ENCODE results near the gene PARVA. TPM values are rescaled to one million over a fixed set of nuclear protein-coding genes. Genes with fewer than 3 reads are reported as not detected.

PARVA gene
- total RNA-seq, 2 experiments from 2014 or later: not detected

DNA sequence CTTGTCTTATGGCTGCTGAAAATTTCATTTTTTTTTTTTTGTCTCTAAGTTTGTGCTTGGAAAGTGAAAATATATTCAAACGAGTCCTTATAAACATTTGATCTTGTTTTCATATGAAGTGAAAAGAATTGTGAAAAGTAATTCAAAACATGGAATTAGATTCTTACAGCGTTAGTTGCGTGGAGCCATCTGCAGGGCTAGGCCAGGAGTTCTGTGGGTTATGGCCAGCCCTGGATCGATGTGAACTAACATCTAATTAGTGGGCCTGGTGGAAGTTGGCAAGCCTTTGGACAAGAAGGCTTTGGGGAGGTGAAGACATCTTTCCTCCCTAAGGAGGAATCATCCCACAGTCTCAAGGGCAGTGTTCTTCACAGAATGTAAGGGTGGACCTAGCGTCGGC, 37.2 kb downstream of the PARVA start:
- Histone ChIP-seq H3K4me2 (ENCODE audit: low read length) (no peak overlapping the region), H3K9me2 (ENCODE audit: insufficient read depth, low read length) (no peaks in the 10 kb centered on the region), H3K4me3 (ENCODE audit: low read depth, low read length, poor library complexity, severe bottlenecking) (no peak overlapping the region), H3K9me3 (ENCODE audit: low read length) (no peaks in the 10 kb centered on the region), H2AFZ (ENCODE audit: low read length) (no peak overlapping the region), H3K4me1 (ENCODE audit: insufficient read depth, low read length, poor library complexity, severe bottlenecking) (no peaks in the 10 kb centered on the region), H3K36me3 (ENCODE audit: insufficient read depth, low read length) (no peaks in the 10 kb centered on the region), H4K20me1 (ENCODE audit: insufficient read depth, low read length) (no peaks in the 10 kb centered on the region), H3K79me2 (ENCODE audit: insufficient read depth, low read depth, low read length) (no peaks in the 10 kb centered on the region), H3K27ac (ENCODE audit: low read depth, low read length, poor library complexity, severe bottlenecking) (no peak overlapping the region)
- intact Hi-C loops (cut with micrococcal nuclease; ENCODE audit: unreplicated experiment): no loop called here
- BruUV-seq (replicated peaks): no TSS peak
- TF ChIP-seq CTCF (conservative IDR thresholded peaks at IDR 0.05; ENCODE audit: low read length) (no peak), EZH2phosphoT487 (IDR thresholded peaks at IDR 0.05; ENCODE audit: borderline replicate concordance, low read depth, low read length) (no peak)
- ChIA-PET POLR2A (no interaction called here), CTCF (ENCODE audit: unreplicated experiment) (no interaction called here)
- DNase-seq (ENCODE audit: low spot score): no peak

GRCh38 chr11:12415342-12415966, 38.1 kb downstream of the PARVA start:
- H3K4me2 ChIP-seq (ENCODE audit: low read length): no peak overlapping the region
- TF ChIP-seq CTCF (conservative IDR thresholded peaks at IDR 0.05; ENCODE audit: low read length) (no peak), EZH2phosphoT487 (IDR thresholded peaks at IDR 0.05; ENCODE audit: borderline replicate concordance, low read depth, low read length) (no peak)
- DNase-seq (ENCODE audit: low spot score): no peak
- intact Hi-C loops (cut with micrococcal nuclease; ENCODE audit: unreplicated experiment): no loop called here
- H3K4me1 ChIP-seq (ENCODE audit: insufficient read depth, low read length, poor library complexity, severe bottlenecking): no peaks in the 10 kb centered on the region
- H3K36me3 ChIP-seq (ENCODE audit: insufficient read depth, low read length): no peaks in the 10 kb centered on the region
- ChIA-PET POLR2A (no interaction called here), CTCF (ENCODE audit: unreplicated experiment) (no interaction called here)
- no peaks in the 10 kb centered on the region for H4K20me1 ChIP-seq (ENCODE audit: insufficient read depth, low read length)
- no peak overlapping the region for H3K4me3 ChIP-seq (ENCODE audit: low read depth, low read length, poor library complexity, severe bottlenecking)
- no peak overlapping the region for H2AFZ ChIP-seq (ENCODE audit: low read length)
- H3K79me2 ChIP-seq (ENCODE audit: insufficient read depth, low read depth, low read length): no peaks in the 10 kb centered on the region
- H3K9me2 ChIP-seq (ENCODE audit: insufficient read depth, low read length): no peaks in the 10 kb centered on the region
- no peak overlapping the region for H3K27ac ChIP-seq (ENCODE audit: low read depth, low read length, poor library complexity, severe bottlenecking)
- H3K9me3 ChIP-seq (ENCODE audit: low read length): no peaks in the 10 kb centered on the region
- no TSS peak for BruUV-seq (replicated peaks)

DNA sequence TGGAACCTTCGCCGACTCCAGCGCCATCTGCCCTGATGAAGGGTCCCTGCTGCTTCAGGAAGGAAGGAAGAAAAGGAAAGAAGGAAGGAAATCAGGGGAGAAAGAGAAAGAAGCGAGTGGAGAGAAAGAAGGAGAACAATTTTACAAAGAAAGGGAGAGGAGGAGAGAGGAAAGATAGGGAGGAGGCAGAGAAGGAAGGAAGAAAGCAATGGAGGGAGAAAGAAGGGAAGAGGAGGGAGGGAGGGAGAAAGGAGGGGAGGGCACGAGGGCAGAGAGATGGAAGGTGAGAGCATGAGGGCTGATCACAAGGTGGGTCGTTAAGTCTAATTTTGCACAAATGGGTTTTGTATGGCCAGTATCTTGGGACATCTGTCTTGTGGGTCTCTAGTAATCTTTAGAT, 39.2 kb downstream of the PARVA start:
- no peak overlapping the region for H3K4me3 ChIP-seq (ENCODE audit: low read depth, low read length, poor library complexity, severe bottlenecking)
- no peak overlapping the region for H3K4me2 ChIP-seq (ENCODE audit: low read length)
- no TSS peak for BruUV-seq (replicated peaks)
- DNase-seq (ENCODE audit: low spot score): no peak
- H3K27ac ChIP-seq (ENCODE audit: low read depth, low read length, poor library complexity, severe bottlenecking): no peak overlapping the region
- ChIA-PET POLR2A (no interaction called here), CTCF (ENCODE audit: unreplicated experiment) (no interaction called here)
- no peak for TF ChIP-seq EZH2phosphoT487 (IDR thresholded peaks at IDR 0.05; ENCODE audit: borderline replicate concordance, low read depth, low read length)
- TF ChIP-seq CTCF (conservative IDR thresholded peaks at IDR 0.05; ENCODE audit: low read length): no peak
- no peaks in the 10 kb centered on the region for H3K36me3 ChIP-seq (ENCODE audit: insufficient read depth, low read length)
- H3K79me2 ChIP-seq (ENCODE audit: insufficient read depth, low read depth, low read length): no peaks in the 10 kb centered on the region
- no peaks in the 10 kb centered on the region for H3K9me2 ChIP-seq (ENCODE audit: insufficient read depth, low read length)
- H2AFZ ChIP-seq (ENCODE audit: low read length): no peak overlapping the region
- no peaks in the 10 kb centered on the region for H3K9me3 ChIP-seq (ENCODE audit: low read length)
- intact Hi-C loops (cut with micrococcal nuclease; ENCODE audit: unreplicated experiment): no loop called here
- H3K4me1 ChIP-seq (ENCODE audit: insufficient read depth, low read length, poor library complexity, severe bottlenecking): no peaks in the 10 kb centered on the region
- no peaks in the 10 kb centered on the region for H4K20me1 ChIP-seq (ENCODE audit: insufficient read depth, low read length)
